ENCODE measurements around the gene FILIP1. TPM values are rescaled to one million over a fixed set of nuclear protein-coding genes. Genes with fewer than 3 reads are reported as not detected.

Gene FILIP1
- total RNA-seq, 1 donor = under 0.01 TPM

- no peak for TF ChIP-seq CTCF (IDR thresholded peaks at IDR 0.05; ENCODE audit: extremely low read depth, low read depth, low read length)
- no peak overlapping the region for H2AFZ ChIP-seq (ENCODE audit: low read length)
Measured at GRCh38 chr6:75531174-75531573, 37.6 kb upstream of the FILIP1 start.

GRCh38 chr6:75530696-75531095, 37.1 kb upstream of the FILIP1 start:
- Histone ChIP-seq H2AFZ (ENCODE audit: low read length) (no peak overlapping the region), H3K27ac (ENCODE audit: low read depth, low read length) (no peak overlapping the region), H3K79me2 (ENCODE audit: insufficient read depth, low read length) (no peaks in the 10 kb centered on the region), H3K27me3 (ENCODE audit: insufficient read depth, low read length) (peaks cover 5% of the 10 kb centered on the region), H3K4me3 (ENCODE audit: insufficient read depth, low read length) (no peak overlapping the region), H3K4me2 (ENCODE audit: insufficient read depth, low read length) (no peak overlapping the region), H3K36me3 (ENCODE audit: insufficient read depth, low read length) (no peaks in the 10 kb centered on the region), H4K20me1 (ENCODE audit: insufficient read depth, low read length) (no peaks in the 10 kb centered on the region), H3K4me1 (ENCODE audit: insufficient read depth, low read length) (no peaks in the 10 kb centered on the region), H3K9me3 (ENCODE audit: low read depth, low read length) (no peaks in the 10 kb centered on the region)
- no peak for DNase-seq (ENCODE audit: insufficient read length, low spot score, missing footprints)
- TF ChIP-seq CTCF (IDR thresholded peaks at IDR 0.05; ENCODE audit: extremely low read depth, low read depth, low read length) = no peak

More at GRCh38 chr6:75531174-75531573, 37.6 kb upstream of the FILIP1 start:
- H3K9me3 ChIP-seq (ENCODE audit: low read depth, low read length) = no peaks in the 10 kb centered on the region
- H3K4me3 ChIP-seq (ENCODE audit: insufficient read depth, low read length) = no peak overlapping the region
- no peaks in the 10 kb centered on the region for H4K20me1 ChIP-seq (ENCODE audit: insufficient read depth, low read length)
- no peaks in the 10 kb centered on the region for H3K4me1 ChIP-seq (ENCODE audit: insufficient read depth, low read length)
- no peak for DNase-seq (ENCODE audit: insufficient read length, low spot score, missing footprints)
- no peaks in the 10 kb centered on the region for H3K79me2 ChIP-seq (ENCODE audit: insufficient read depth, low read length)
- no peak overlapping the region for H3K27ac ChIP-seq (ENCODE audit: low read depth, low read length)
- peaks cover 5% of the 10 kb centered on the region for H3K27me3 ChIP-seq (ENCODE audit: insufficient read depth, low read length)
- H3K36me3 ChIP-seq (ENCODE audit: insufficient read depth, low read length) = no peaks in the 10 kb centered on the region
- no peak overlapping the region for H3K4me2 ChIP-seq (ENCODE audit: insufficient read depth, low read length)

- Histone ChIP-seq H3K4me1 (ENCODE audit: insufficient read depth, low read length) (peaks cover 6% of the 10 kb centered on the region), H3K4me2 (ENCODE audit: insufficient read depth, low read length) (no peak overlapping the region)
Measured at GRCh38 chr6:75528423-75528822, 34.8 kb upstream of the FILIP1 start.

More at GRCh38 chr6:75528423-75528822, 34.8 kb upstream of the FILIP1 start:
- Histone ChIP-seq H3K27ac (ENCODE audit: low read depth, low read length) (no peak overlapping the region), H3K36me3 (ENCODE audit: insufficient read depth, low read length) (no peaks in the 10 kb centered on the region), H2AFZ (ENCODE audit: low read length) (no peak overlapping the region), H3K9me3 (ENCODE audit: low read depth, low read length) (no peaks in the 10 kb centered on the region), H4K20me1 (ENCODE audit: insufficient read depth, low read length) (no peaks in the 10 kb centered on the region), H3K4me3 (ENCODE audit: insufficient read depth, low read length) (no peak overlapping the region), H3K27me3 (ENCODE audit: insufficient read depth, low read length) (peaks cover 5% of the 10 kb centered on the region), H3K79me2 (ENCODE audit: insufficient read depth, low read length) (no peaks in the 10 kb centered on the region)
- no peak for DNase-seq (ENCODE audit: insufficient read length, low spot score, missing footprints)
- TF ChIP-seq CTCF (IDR thresholded peaks at IDR 0.05; ENCODE audit: extremely low read depth, low read depth, low read length) = no peak
